ENCODE data around the gene OOSP2. TPM values are rescaled to one million over a fixed set of nuclear protein-coding genes. Genes with fewer than 3 reads are reported as not detected.

Gene OOSP2
- total RNA-seq, 1 donor from 2014 or later, result not detected

Other genes starting within 250 kb of the OOSP2 start
- gene MRPL16, start 229.6 kb upstream of the OOSP2 start, total RNA-seq, result 20.7 TPM
- not detected for gene CBLIF, start 194.9 kb upstream of the OOSP2 start, total RNA-seq
- not detected for gene TCN1, start 173.9 kb upstream of the OOSP2 start, total RNA-seq
- gene OOSP3, start 161.6 kb upstream of the OOSP2 start, total RNA-seq, result not detected
- gene OOSP1, start 102.0 kb upstream of the OOSP2 start, total RNA-seq, result 0.25 TPM
- not detected for gene OOSP4A, start 76.4 kb upstream of the OOSP2 start, total RNA-seq
- gene OOSP4B, start 23.2 kb upstream of the OOSP2 start, total RNA-seq, result not detected
- 0.98 TPM for gene MS4A3, start 16.3 kb downstream of the OOSP2 start, total RNA-seq
- gene MS4A2, start 48.3 kb downstream of the OOSP2 start, total RNA-seq, result not detected
- 0.98 TPM for gene MS4A6A, start 142.7 kb downstream of the OOSP2 start, total RNA-seq
- not detected for gene MS4A4E, start 202.7 kb downstream of the OOSP2 start, total RNA-seq
- 1.2 TPM for gene MS4A4A, start 240.3 kb downstream of the OOSP2 start, total RNA-seq

Measured in temporal lobe (tissue), 1 donor.